Left forelimb (tissue), 1 donor: ENCODE measurements around the gene ASCL1.

Experiments used
- DNase-seq: peaks from one replicate; pipeline ENCODE4 v3.0.0-alpha.2; 2018; ENCODE audit warnings: low spot score

Gene ASCL1

GRCh38 chr12:102957339-102958050 lies at the start of gene ASCL1:
TSS of gene ASCL1 (plus strand) at chr12:102957674. CDS start at chr12:102958245, 571 bp downstream.
- no peak for DNase-seq

DNA sequence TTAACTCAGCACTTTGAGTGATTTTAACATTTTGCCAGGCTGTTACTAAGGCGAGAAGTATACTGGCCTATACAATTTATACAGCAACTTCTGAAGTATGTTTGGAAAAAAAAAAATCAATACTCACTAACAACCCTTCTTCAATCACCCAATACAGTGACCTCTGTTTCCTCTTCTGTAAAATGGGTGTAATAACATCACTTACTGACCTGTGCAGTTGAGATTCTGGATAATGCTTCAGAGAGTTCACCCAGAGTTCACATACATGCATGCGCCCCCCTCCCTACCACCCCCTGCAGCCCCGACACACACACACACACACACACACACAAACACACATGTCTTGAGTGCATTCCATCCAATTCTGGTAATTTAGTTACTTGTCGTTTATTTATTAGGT lies 49.6 kb upstream of the ASCL1 start:
- no peak for DNase-seq

DNA sequence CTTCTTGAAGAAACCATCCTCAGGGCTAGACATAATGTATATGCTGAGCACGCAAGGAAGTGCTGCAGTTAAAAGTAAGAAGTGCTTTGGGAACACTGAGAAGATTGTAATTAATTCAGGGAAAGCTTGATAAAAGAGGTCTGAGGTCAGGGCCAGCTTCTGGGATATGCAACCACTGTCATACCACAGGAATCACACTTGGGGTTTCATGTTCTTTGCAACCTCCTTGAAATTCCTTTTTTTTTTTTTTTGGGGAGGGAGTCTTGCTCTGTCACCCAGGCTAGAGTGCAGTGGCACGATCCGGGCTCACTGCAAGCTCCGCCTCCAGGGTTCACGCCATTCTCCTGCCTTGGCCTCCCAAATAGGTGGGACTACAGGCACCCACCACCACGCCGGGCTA lies 47.3 kb upstream of the ASCL1 start:
- no peak for DNase-seq

DNA sequence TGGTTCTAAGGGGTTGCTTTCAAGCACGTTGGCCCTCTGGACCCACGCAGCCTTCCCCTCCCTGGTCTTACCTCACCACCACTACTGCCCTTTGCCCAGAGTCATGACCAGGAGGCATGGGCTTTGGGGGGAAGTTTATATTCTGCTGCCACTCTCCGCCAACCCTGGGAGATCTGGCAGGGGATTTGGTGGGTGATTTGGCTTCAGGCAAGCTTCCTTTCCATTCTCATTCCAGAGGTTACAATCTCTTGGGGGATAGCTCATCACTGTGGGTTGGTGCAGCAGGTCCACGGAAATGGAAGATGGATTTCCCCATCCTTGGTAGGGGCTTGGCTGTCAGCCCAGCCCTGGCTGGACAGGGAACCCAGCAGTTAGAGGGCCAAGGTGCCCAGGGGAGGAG lies 46.7 kb upstream of the ASCL1 start:
- DNase-seq = no peak

DNA sequence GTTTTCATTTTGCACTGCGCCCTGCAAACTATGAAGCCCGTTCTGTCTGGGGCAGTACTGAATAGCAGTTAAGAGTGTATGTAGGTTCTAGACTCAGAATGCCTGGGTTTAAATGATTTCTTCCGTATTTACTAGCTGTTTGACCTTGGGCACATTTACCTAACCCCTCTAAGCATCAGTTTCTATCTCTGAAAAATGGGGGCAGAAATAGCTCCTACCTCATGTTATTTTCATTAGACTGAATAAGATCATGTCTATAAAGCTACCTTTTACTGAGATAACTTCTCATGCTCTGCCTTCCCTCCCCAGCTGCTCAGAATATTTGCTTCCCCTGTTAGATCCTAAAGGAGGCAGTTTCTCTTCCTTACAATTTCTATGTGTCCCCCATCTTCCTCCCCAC lies 46.2 kb upstream of the ASCL1 start:
- DNase-seq = no peak

DNA sequence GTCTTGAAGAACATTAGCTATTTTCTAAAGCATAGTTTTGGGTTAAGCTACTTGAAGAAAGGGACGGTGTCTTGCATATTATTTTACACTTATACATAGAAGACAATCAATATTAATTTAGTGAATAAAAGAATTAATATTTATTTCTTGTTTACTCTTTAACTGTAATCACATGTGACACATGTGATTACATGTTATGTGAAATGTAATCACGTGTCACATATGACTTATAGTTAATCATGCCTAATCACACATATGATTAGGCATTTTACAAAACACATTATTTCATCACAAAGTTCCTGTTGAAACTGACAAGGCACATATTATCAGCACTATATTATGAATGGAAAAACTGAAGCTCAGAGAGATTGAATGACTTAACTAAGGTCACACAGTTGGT lies 45.2 kb upstream of the ASCL1 start:
- DNase-seq = no peak

DNA sequence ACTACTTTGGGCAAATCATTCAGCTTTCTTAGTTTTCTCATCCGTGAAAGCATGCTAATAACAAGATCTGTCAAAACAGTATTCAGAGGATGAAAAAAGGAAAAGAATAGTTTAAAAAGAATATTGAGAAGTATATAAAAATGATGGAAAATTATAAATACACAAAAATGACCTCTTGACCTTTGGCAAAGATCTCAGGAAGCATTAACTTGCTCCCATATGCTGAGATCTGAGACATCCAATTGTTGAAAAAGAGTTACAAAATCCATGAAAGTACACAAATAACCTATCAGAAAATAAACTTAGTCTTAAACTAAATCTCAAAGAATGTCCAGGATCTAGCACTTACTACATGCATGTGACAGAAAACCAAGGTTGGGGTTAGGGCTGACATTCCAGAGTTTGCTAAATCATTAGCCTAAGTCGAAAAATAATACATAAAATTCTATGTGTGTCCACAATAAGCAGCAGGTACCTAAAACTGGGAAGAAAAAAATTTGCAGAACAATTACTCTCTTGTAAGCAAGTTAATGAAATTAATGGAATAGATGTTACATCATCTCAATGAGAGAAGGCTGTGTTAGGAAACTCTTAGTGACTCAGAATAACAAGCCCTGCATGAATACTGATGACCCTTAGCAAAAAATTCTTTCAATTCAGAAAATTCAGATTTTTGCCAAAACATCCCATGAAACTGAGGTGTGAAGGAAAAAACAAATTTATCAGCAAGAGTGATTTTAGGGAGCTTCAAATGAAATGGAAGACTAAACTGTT lies 43.8 kb upstream of the ASCL1 start:
- no peak for DNase-seq

- DNase-seq = no peak
Measured at GRCh38 chr12:102916252-102917025, 41.0 kb upstream of the ASCL1 start.

DNA sequence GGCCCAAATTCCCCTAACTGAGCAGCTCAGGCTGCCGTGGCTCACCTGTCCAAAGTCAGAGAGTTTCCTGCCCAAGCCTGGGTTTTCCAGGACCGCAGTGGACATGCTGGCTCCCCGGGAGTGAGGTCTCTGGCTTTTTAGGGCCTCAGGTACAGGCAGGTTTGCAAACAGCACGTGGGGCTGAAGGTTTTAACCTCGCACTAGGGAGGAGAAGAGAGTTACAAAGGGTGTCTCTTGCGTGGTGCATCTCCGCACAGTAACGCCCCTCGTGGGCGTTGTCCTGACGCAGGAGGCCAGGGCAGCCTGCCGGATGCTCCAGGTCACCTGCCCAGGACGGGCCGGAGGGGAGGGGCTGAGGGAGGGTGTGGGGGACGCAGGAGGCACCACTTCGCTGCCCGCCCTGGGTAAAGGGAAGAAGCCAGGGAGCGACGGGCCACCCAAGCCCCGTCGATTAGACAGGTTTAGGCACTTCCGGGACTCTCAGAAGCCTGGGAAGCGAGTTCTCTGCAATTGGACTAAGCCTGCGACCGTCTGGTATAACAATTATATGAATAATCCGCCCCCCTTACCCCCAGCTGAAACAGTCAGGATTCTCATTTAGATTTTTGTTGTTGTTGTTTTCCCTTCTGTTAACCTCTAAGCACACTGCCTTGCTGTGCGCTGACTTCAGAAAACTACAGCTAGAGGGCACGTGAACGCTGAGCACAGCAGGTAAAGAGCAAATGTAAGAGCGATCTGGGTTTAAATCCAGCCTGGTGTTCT lies 40.3 kb upstream of the ASCL1 start, which contains the start of gene PAH:
Gene PAH (minus strand): TSS at position 219 of the 762 bp plus-strand sequence. CDS start 114 bp downstream, at position 105.
- no peak for DNase-seq

DNA sequence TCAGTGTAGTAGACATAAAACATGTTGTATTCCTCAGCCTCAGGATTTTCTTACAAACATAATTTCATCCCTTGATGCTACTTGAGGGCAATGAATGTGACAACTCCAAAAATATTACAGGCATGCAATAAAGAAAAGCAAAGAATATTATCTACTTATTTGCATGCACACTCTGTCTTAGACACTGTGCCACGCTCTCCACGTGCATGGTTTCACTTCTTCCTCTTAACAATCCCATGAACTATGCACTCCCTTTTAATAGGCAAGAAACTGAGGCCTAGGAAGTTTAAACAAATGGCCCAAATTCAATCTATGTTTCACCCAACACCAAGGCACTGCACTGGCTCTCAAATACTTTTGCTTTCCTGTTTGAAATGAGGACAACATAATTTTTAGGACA lies 38.6 kb upstream of the ASCL1 start:
- no peak for DNase-seq

- DNase-seq = no peak
Measured at GRCh38 chr12:102920271-102920670, 37.2 kb upstream of the ASCL1 start.

GRCh38 chr12:102921240-102921639 lies 36.2 kb upstream of the ASCL1 start:
- no peak for DNase-seq

DNA sequence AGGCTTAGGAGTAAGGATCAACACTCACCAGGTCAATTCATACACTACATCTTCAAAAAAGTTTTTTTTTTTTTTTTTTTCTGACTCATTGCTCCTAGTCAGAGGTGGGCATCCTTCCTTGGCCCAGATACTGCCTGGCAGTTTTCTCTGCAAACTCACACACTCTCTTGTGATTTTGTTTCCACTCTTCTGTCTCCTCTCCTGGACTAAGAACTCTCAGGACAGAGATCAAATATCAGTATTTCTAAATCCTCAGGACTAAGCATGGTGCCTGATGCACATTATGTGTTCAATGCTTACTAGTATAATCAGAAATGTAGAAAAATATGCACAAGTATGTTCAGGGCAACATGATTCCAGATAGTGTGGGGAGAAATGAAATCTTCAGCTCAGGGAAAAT lies 30.3 kb upstream of the ASCL1 start:
- no peak for DNase-seq

GRCh38 chr12:102933168-102933567 lies 24.3 kb upstream of the ASCL1 start:
- no peak for DNase-seq

DNA sequence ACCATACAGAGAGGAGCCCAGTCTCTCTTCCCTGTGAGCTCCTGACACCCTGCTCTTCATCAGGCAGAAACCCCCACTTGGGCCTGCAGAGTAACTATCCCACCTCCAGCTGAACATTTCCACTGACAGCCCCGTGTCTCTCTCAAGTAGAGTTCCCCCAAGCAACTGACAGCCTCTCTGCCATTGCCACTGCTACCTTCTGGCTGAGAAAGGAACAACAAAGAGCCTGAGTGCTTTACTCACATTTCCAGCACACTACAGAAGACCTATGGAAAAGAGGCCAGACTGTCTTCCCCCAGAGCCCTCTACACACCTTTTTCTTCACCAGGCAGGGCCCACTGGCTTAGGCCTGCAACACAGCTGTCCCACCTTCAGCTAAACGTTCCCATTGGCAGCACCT lies 18.4 kb upstream of the ASCL1 start:
- DNase-seq = no peak

- DNase-seq = no peak
Measured at GRCh38 chr12:102939670-102940222, 17.7 kb upstream of the ASCL1 start.

DNA sequence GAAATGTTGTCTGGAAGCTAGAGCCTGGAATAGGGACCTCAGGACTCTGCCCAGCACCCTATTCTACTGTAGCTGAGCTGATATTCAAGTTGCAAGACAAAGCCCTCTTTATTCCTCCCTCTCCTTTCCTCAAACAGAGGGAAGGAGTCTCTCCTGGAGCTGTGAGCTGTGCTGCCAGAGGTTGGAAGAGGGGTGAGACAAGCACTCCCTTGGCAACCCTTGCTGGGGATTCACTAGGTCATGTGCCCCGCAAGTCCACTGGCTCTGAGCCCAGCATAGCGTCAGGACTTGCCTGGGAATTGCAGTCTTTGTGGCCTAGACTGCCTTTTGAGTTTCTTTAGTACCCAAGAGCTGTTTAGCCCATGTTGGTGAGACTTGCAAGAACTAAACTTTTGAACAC lies 11.4 kb upstream of the ASCL1 start:
- no peak for DNase-seq

GRCh38 chr12:102948941-102949352 lies 8.5 kb upstream of the ASCL1 start:
- DNase-seq = no peak

DNA sequence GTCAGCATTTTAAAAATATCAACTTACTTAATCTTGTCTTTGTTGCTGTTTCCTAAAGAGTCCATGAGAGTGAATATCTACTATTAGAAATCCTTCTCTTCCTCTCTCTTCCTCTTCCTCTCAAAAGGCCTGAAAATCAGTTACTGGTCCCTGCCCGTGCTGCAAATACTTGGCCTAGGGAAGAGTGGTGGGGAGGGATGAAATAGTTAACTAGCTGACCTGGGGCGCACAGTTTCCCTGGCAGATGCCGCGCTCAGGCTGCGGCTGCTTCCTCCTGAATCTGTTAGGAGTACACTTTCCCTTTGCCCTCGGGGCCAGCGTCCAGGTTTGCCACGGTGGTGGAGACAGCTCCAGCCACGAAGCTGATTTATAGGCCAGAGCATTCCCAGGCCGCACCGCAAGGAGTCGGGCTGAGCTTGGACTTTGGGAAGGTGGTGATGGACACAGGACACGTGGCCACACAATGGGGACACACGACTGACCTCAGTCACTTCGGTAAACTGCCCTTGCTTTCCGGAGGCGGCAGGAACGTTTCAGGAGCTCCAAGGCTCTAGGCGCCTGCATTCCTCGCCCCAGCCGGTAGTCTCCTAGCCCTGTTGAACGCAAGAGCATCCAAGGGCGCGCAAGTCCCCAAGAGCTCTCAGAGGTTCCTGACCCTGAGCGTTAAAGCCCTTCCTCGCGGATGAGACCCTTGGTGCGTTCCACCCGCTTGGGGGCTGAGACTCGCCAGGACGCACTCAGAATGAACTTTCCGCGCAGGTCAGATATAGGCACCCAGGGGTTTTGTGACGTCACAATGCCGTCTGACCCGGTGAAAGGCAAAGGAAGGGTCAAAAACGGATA lies 7.1 kb upstream of the ASCL1 start:
- no peak for DNase-seq

DNA sequence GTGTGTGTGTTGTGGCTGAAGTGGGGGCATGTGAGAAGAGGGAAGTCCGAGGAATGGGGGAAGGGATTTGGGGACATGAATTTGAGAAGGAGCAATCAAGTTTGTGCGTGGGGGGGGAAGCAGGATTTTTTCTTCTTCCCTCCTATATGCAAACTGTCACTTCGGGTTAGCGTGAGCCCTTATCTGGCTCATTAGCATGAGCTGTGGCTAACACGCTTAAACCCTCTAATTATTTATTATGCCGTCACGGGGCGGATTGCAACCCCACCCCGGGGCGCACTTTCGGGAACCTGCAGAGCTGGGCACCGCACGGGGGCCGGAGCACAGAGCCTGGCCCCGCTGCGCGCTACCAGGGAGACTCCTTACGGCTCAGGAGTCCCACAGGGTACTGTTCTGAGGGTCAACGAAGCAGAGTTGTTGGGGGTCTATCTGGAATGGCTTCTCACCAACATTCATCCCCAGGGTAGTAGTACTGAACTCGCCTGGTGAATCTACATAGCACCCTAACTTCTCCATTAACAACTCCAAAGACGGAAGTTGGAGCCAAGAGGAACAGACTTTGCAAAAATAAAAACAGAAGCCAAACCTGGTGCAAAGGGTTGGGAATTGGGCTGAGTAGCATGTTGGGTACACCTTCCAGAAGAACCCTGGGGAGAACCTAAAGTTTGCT lies 6.4 kb upstream of the ASCL1 start:
- DNase-seq = no peak
